OCI-LY1 (cell line): ENCODE measurements around the gene HTR4.

ENCODE experiments used
- CTCF ChIP-seq: fragments of 200-600 bp; sonication (generic), shearing (Covaris generic); IDR thresholded peaks from 2 replicates; pipeline ENCODE4 v1.5.1; 2017; ENCODE audit warnings: mild to moderate bottlenecking, antibody characterized with exemption, low read length, moderate library complexity, mixed read lengths
- EZH2 ChIP-seq: fragments of 200-600 bp; sonication (generic), shearing (Covaris generic); IDR thresholded peaks from 2 replicates; pipeline ENCODE4 v1.8.0; 2017; ENCODE audit warnings: borderline replicate concordance, mixed run types, mild to moderate bottlenecking, antibody characterized with exemption, low read length, moderate library complexity, mixed read lengths

GRCh38 chr5:148452499-148453193, 201.7 kb downstream of the HTR4 start:
- TF ChIP-seq EZH2: no peak
- TF ChIP-seq CTCF: no peak
